T-helper 17 cell (primary cell): ENCODE measurements around the gene SURF4. TPM values are rescaled to one million over a fixed set of nuclear protein-coding genes. Genes with fewer than 3 reads are reported as not detected.
A peak's percentile ranks its signal among the peaks of the same experiment; 100 is the strongest.
"Not testable (repeated sequence)": the region's sequence is repeated elsewhere in the genome, so short reads cannot be mapped to it uniquely, and the experiment has no call there.

ENCODE experiments used
- ATAC-seq: fragments of 150-1000 bp; cut with Tn5 transposase; 2 replicates; pipeline ENCODE4 v1.10.0; 2021; ENCODE audit warnings: mild to moderate bottlenecking, moderate library complexity
- DNase-seq, 3 donors: peaks; one replicate each; pipeline versions ENCODE4 v3.0.0 to v3.0.0-alpha.2; 2020 to 2021
- H3K9me3 ChIP-seq: one replicate; pipeline ENCODE4 v1.7.0; 2013; ENCODE audit warnings: low read length, mild to moderate bottlenecking; ENCODE audit not compliant: control insufficient read depth, poor library complexity, severe bottlenecking
- H3K27ac Mint-ChIP-seq: one replicate; pipeline ENCODE4 v1.8.0; 2022; ENCODE audit warnings: mild to moderate bottlenecking, moderate library complexity, mixed read lengths
- H3K27me3 Mint-ChIP-seq: one replicate; pipeline ENCODE4 v1.8.0; 2022; ENCODE audit warnings: mixed read lengths
- H3K36me3 Mint-ChIP-seq: one replicate; pipeline ENCODE4 v1.8.0; 2022; ENCODE audit warnings: low read depth, mixed read lengths
- H3K4me1 Mint-ChIP-seq: one replicate; pipeline ENCODE4 v1.8.0; 2022; ENCODE audit warnings: mild to moderate bottlenecking, mixed read lengths
- H3K4me3 Mint-ChIP-seq: one replicate; pipeline ENCODE4 v1.8.0; 2022; ENCODE audit warnings: mild to moderate bottlenecking, moderate library complexity, mixed read lengths
- total RNA-seq, 4 donors: library from RNA in 2 of 4; stranded (reverse) in 2 of 4; gene quantifications; one replicate each; pipeline ENCODE4 v1.2.3 and lab custom pipeline; 2022 to 2026

SURF4 gene
- total RNA-seq, 2 donors from 2014 or later = 116 to 124 TPM

GRCh38 chr9:133377280-133377679 lies 1.4 kb upstream of the SURF4 start:
- H3K36me3 Mint-ChIP-seq, ATAC-seq, H3K9me3 ChIP-seq, DNase-seq, H3K27me3 Mint-ChIP-seq, H3K27ac Mint-ChIP-seq: not testable (repeated sequence)
- Mint-ChIP-seq H3K4me1 (peaks cover 16% of the 10 kb centered on the region), H3K4me3 (peak overlapping the region; percentile 75)

GRCh38 chr9:133375116-133375723 lies 640 bp downstream of the SURF4 start:
- Mint-ChIP-seq H3K27me3 (no peaks in the 10 kb centered on the region), H3K36me3 (peaks cover 4% of the 10 kb centered on the region), H3K27ac (peak overlapping the region; percentile 98), H3K4me1 (peaks cover 37% of the 10 kb centered on the region), H3K4me3 (peak overlapping the region; percentile 93)
- no peak for ATAC-seq
- DNase-seq = no peak
- H3K9me3 ChIP-seq = no peaks in the 10 kb centered on the region

- Mint-ChIP-seq H3K36me3 (peaks cover 4% of the 10 kb centered on the region), H3K27ac (peak overlapping the region; percentile 98), H3K27me3 (no peaks in the 10 kb centered on the region), H3K4me3 (peak overlapping the region; percentile 93), H3K4me1 (peaks cover 42% of the 10 kb centered on the region)
- DNase-seq (no peak), ATAC-seq (no peak)
- no peaks in the 10 kb centered on the region for H3K9me3 ChIP-seq
Observed at GRCh38 chr9:133374612-133375115, 1.2 kb downstream of the SURF4 start.

GRCh38 chr9:133372144-133372543 lies 3.7 kb downstream of the SURF4 start:
- H3K36me3 Mint-ChIP-seq = peaks cover 4% of the 10 kb centered on the region

GRCh38 chr9:133371261-133371711 lies 4.6 kb downstream of the SURF4 start:
- Mint-ChIP-seq H3K27ac (peak overlapping the region; percentile 98), H3K4me1 (peaks cover 64% of the 10 kb centered on the region), H3K36me3 (peaks cover 4% of the 10 kb centered on the region), H3K4me3 (peak overlapping the region; percentile 92), H3K27me3 (no peaks in the 10 kb centered on the region)
- ATAC-seq = peak; percentile 70
- H3K9me3 ChIP-seq = no peaks in the 10 kb centered on the region
- peak; percentile 22 to 64 (median 52) for DNase-seq

More at GRCh38 chr9:133372144-133372543, 3.7 kb downstream of the SURF4 start:
- no peak for ATAC-seq
- H3K4me3 Mint-ChIP-seq = peak overlapping the region; percentile 56
- no peaks in the 10 kb centered on the region for H3K9me3 ChIP-seq
- DNase-seq = no peak
- H3K27me3 Mint-ChIP-seq = no peaks in the 10 kb centered on the region
- H3K4me1 Mint-ChIP-seq = peaks cover 61% of the 10 kb centered on the region
- peak overlapping the region; percentile 98 for H3K27ac Mint-ChIP-seq

GRCh38 chr9:133370685-133371084 lies 5.2 kb downstream of the SURF4 start:
- Mint-ChIP-seq H3K4me1 (peaks cover 64% of the 10 kb centered on the region), H3K36me3 (peaks cover 4% of the 10 kb centered on the region), H3K4me3 (peak overlapping the region; percentile 92), H3K27ac (peak overlapping the region; percentile 98), H3K27me3 (no peaks in the 10 kb centered on the region)
- DNase-seq = peak in 1 of 3 donors; percentile 42
- H3K9me3 ChIP-seq = no peaks in the 10 kb centered on the region
- peak; percentile 58 for ATAC-seq

GRCh38 chr9:133369933-133370332 lies 5.9 kb downstream of the SURF4 start:
- no peak for ATAC-seq
- no peaks in the 10 kb centered on the region for H3K27me3 Mint-ChIP-seq
- no peaks in the 10 kb centered on the region for H3K9me3 ChIP-seq
- peak overlapping the region; percentile 92 for H3K4me3 Mint-ChIP-seq
- peaks cover 3% of the 10 kb centered on the region for H3K36me3 Mint-ChIP-seq
- peaks cover 61% of the 10 kb centered on the region for H3K4me1 Mint-ChIP-seq
- H3K27ac Mint-ChIP-seq = peak overlapping the region; percentile 98
- DNase-seq = no peak

DNA sequence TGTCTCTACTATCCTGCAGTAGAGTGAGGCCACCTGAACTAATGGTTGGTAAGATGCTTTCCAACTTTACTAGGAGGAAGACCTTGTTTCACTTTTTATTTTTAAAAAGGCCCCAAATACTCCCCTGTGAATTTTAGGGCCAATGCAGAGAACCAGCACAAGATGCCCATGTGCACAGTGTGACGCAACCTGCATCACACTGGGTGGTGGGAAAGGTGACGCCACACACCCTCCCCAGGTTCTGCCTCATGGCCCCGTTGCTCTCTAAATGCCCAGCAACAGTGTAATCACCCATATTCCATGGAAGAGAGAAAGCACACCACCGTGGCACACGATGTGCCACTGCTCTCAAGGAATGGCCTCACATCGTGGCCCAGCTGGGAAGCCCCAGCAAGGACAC lies 6.4 kb downstream of the SURF4 start:
- H3K9me3 ChIP-seq = no peaks in the 10 kb centered on the region
- H3K27ac Mint-ChIP-seq = peak overlapping the region; percentile 98
- H3K36me3 Mint-ChIP-seq = no peaks in the 10 kb centered on the region
- ATAC-seq = no peak
- no peaks in the 10 kb centered on the region for H3K27me3 Mint-ChIP-seq
- H3K4me3 Mint-ChIP-seq = peak overlapping the region; percentile 92
- DNase-seq = no peak
- H3K4me1 Mint-ChIP-seq = peaks cover 56% of the 10 kb centered on the region

DNA sequence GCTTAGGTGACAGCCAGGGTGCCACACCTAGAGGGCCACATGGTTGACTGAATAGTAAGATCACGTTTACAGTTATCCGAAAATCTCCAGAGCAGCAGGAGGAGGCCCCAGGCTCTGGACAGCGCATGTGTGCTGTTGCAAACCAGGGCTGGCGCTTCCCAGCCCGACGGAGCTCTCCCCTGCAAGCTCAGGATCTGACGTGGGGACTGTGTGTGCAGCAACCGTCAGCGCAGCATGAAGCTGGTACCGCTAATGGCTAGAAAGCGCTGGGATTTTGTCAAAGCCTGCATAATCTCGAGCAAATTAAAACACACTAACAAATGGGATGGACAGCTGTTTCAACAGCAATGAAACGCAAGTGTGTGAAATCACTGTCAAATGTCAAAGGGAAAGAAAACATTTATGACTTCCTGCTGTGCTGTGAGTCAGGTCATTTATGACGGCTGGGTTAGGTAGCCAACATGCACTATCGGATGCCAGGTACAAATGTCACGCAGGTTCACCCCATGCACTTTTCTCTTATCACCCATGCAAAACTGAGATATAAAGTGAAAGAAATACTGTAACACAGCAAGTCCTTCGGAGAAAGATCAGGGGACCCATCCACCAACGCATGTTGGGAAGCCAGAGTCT lies 7.5 kb downstream of the SURF4 start:
- H3K27me3 Mint-ChIP-seq = no peaks in the 10 kb centered on the region
- H3K36me3 Mint-ChIP-seq = no peaks in the 10 kb centered on the region
- peak overlapping the region; percentile 98 for H3K27ac Mint-ChIP-seq
- peak overlapping the region; percentile 71 for H3K4me3 Mint-ChIP-seq
- ATAC-seq = no peak
- no peaks in the 10 kb centered on the region for H3K9me3 ChIP-seq
- peaks cover 60% of the 10 kb centered on the region for H3K4me1 Mint-ChIP-seq
- DNase-seq = no peak

DNA sequence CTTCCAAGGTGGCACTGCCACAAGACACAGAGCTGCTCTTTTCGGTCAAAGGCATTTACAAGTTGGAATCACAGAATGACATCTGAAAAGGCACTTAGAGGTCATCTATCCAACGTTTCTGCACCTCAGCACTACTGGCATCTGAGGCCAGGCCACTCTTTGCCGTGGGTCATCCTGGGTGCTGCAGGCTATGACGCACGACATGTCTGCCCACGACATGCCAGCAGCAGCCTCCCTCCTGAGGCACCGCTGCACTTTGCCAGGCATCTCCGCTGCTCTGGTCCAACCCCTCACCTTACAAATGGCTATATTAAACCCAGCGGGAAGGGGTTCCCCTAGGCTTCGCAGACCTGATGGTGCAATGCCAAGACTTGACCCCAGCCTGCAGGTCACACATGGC lies 8.1 kb downstream of the SURF4 start:
- peak overlapping the region; percentile 98 for H3K27ac Mint-ChIP-seq
- DNase-seq = no peak
- H3K36me3 Mint-ChIP-seq = no peaks in the 10 kb centered on the region
- no peak for ATAC-seq
- H3K4me3 Mint-ChIP-seq = no peak overlapping the region
- H3K4me1 Mint-ChIP-seq = peaks cover 58% of the 10 kb centered on the region
- no peaks in the 10 kb centered on the region for H3K9me3 ChIP-seq
- no peaks in the 10 kb centered on the region for H3K27me3 Mint-ChIP-seq

DNA sequence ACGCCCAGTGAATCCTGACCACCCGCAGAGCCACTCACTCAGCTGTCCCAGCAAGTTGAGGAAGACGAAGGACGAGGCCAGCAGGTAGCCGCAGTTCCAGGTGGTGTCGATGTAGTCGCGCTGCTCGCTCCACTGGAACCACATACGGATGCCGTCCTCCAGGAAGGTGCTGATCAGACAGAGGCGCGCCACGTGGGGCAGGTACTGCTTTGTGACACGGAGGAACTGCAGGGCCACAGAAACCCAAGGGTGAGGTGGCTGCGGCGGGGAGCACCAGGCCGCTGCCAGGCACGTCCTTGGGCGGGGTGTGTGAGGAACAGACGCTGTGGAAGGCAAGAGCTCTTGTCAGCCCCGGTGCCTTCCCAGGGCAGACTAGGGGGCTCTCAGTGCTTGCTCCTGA lies 8.6 kb downstream of the SURF4 start:
- DNase-seq (no peak), ATAC-seq (no peak)
- no peaks in the 10 kb centered on the region for H3K9me3 ChIP-seq
- peaks cover 53% of the 10 kb centered on the region for H3K4me1 Mint-ChIP-seq
- no peak overlapping the region for H3K4me3 Mint-ChIP-seq
- no peaks in the 10 kb centered on the region for H3K27me3 Mint-ChIP-seq
- no peaks in the 10 kb centered on the region for H3K36me3 Mint-ChIP-seq
- H3K27ac Mint-ChIP-seq = no peak overlapping the region

GRCh38 chr9:133366435-133366834 lies 9.4 kb downstream of the SURF4 start:
- no peak for DNase-seq
- no peaks in the 10 kb centered on the region for H3K27me3 Mint-ChIP-seq
- H3K27ac Mint-ChIP-seq = no peak overlapping the region
- H3K36me3 Mint-ChIP-seq = peaks cover 2% of the 10 kb centered on the region
- H3K4me3 Mint-ChIP-seq = no peak overlapping the region
- no peak for ATAC-seq
- peaks cover 47% of the 10 kb centered on the region for H3K4me1 Mint-ChIP-seq
- H3K9me3 ChIP-seq = no peaks in the 10 kb centered on the region

DNA sequence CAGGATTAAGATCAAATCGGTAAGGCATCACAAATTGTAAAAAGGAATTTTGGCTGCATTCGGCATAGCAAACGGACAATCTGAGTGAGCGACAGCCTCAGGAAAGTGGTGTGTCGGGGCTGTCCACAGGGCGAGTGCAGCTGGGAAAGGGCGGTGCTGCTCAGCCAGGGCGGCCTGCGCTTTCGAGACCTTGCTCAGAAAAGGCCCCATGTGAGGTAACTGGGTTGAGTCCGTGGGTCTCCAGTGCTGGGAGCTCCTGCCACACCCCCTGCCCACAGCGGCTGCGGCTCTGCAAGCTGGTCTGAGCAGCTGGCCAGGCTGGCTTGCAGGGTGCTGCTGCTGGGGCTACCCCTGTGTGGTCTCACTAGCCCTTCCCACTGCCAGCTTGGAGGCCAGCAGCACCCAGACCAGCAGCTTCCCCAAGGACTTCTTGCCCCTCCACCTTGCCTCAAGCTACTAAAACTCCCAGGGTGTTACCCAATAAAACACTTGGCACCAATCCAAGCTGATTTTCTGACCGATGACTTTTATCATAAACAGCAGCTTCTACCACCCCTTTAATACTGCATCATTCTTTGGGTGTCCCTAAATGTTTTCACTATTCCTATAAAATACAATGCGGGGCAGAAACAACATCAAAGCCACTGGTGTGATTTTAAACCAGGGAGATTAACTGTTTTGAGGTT lies 13.4 kb downstream of the SURF4 start:
- peaks cover 25% of the 10 kb centered on the region for H3K4me1 Mint-ChIP-seq
- H3K27ac Mint-ChIP-seq = peak overlapping the region; percentile 83
- no peak overlapping the region for H3K4me3 Mint-ChIP-seq
- ATAC-seq (no peak), DNase-seq (no peak)
- H3K36me3 Mint-ChIP-seq = peaks cover 7% of the 10 kb centered on the region
- H3K9me3 ChIP-seq = no peaks in the 10 kb centered on the region
- H3K27me3 Mint-ChIP-seq = no peaks in the 10 kb centered on the region
